GM18511 (cell line): Measurements from ENCODE around the gene PRSS38.
A peak's percentile ranks its signal among the peaks of the same experiment; 100 is the strongest.

Source experiments
- ATAC-seq: cut with Tn5 transposase; IDR thresholded peaks from one replicate; pipeline ENCODE4 v1.9.1; 2021; ENCODE audit warnings: mild to moderate bottlenecking, moderate library complexity; ENCODE audit not compliant: unreplicated experiment

Gene PRSS38

GRCh38 chr1:227815468-227816409 lies at the start of gene PRSS38:
TSS of gene PRSS38 (plus strand) at chr1:227815675. CDS start at chr1:227815717, 42 bp downstream.
- ATAC-seq: no peak

GRCh38 chr1:227766015-227766634 lies 49.4 kb upstream of the PRSS38 start:
- ATAC-seq: peak; percentile 38

GRCh38 chr1:227766653-227767277 lies 48.7 kb upstream of the PRSS38 start:
- no peak for ATAC-seq

GRCh38 chr1:227767401-227768124 lies 47.9 kb upstream of the PRSS38 start:
- ATAC-seq: no peak

- no peak for ATAC-seq
Measured at GRCh38 chr1:227768125-227768439, 47.4 kb upstream of the PRSS38 start.

GRCh38 chr1:227768640-227769039 lies 46.8 kb upstream of the PRSS38 start:
- ATAC-seq: no peak

GRCh38 chr1:227769047-227769935 lies 46.2 kb upstream of the PRSS38 start:
- ATAC-seq: no peak

- ATAC-seq: no peak
Measured at GRCh38 chr1:227769936-227770494, 45.5 kb upstream of the PRSS38 start.

- ATAC-seq: no peak
Measured at GRCh38 chr1:227770812-227771211, 44.7 kb upstream of the PRSS38 start.

GRCh38 chr1:227771326-227771725 lies 44.1 kb upstream of the PRSS38 start:
- no peak for ATAC-seq

- ATAC-seq: no peak
Measured at GRCh38 chr1:227771771-227772170, 43.7 kb upstream of the PRSS38 start.

GRCh38 chr1:227773558-227773957 lies 41.9 kb upstream of the PRSS38 start:
- no peak for ATAC-seq

- ATAC-seq: no peak
Measured at GRCh38 chr1:227774051-227774731, 41.3 kb upstream of the PRSS38 start.

GRCh38 chr1:227774821-227775661 lies 40.4 kb upstream of the PRSS38 start:
- no peak for ATAC-seq

- ATAC-seq: no peak
Measured at GRCh38 chr1:227775841-227776240, 39.6 kb upstream of the PRSS38 start.

GRCh38 chr1:227776331-227776771 lies 39.1 kb upstream of the PRSS38 start:
- ATAC-seq: no peak

GRCh38 chr1:227777156-227777555 lies 38.3 kb upstream of the PRSS38 start:
- ATAC-seq: no peak

GRCh38 chr1:227777646-227778045 lies 37.8 kb upstream of the PRSS38 start:
- ATAC-seq: no peak
